ENCODE data around the gene DLAT.
"Not testable (repeated sequence)": the region's sequence is repeated elsewhere in the genome, so short reads cannot be mapped to it uniquely, and the experiment has no call there.

The DLAT gene

GRCh38 chr11:112049777-112050176 is 24.6 kb downstream of the DLAT start:
- DNase-seq (ENCODE audit: low read depth, low spot score): no peak

- no peak for DNase-seq (ENCODE audit: low read depth, low spot score)
Measured at GRCh38 chr11:112050721-112051120, 25.5 kb downstream of the DLAT start.

GRCh38 chr11:112051768-112052167 is 26.6 kb downstream of the DLAT start:
- DNase-seq (ENCODE audit: low read depth, low spot score): no peak

GRCh38 chr11:112057170-112057569 is 32.0 kb downstream of the DLAT start:
- no peak for DNase-seq (ENCODE audit: low read depth, low spot score)

- DNase-seq (ENCODE audit: low read depth, low spot score): no peak
Measured at GRCh38 chr11:112058103-112058502, 32.9 kb downstream of the DLAT start.

GRCh38 chr11:112062923-112063322 is 37.7 kb downstream of the DLAT start:
- no peak for DNase-seq (ENCODE audit: low read depth, low spot score)

- DNase-seq (ENCODE audit: low read depth, low spot score): peak; percentile 91
Measured at GRCh38 chr11:112073941-112074811, 49.0 kb downstream of the DLAT start, which contains the start of the genes NKAPD1 and PIH1D2. NKAPD1 (plus strand) TSS chr11:112074299; CDS start chr11:112075575, 1,276 bp downstream. PIH1D2 (minus strand) TSS chr11:112074017; CDS start chr11:112073174, 843 bp downstream.

GRCh38 chr11:112082729-112083128 is 57.5 kb downstream of the DLAT start:
- no peak for DNase-seq (ENCODE audit: low read depth, low spot score)

GRCh38 chr11:112085822-112086421 is 60.7 kb downstream of the DLAT start:
- DNase-seq (ENCODE audit: low read depth, low spot score): no peak

- DNase-seq (ENCODE audit: low read depth, low spot score): peak; percentile 96
Measured at GRCh38 chr11:112086422-112087191, 61.4 kb downstream of the DLAT start, which contains the start of the genes SDHD and TIMM8B. SDHD (plus strand) TSS chr11:112086873; CDS start chr11:112086908, 35 bp downstream. TIMM8B (minus strand) TSS chr11:112086756; CDS start chr11:112086723, 33 bp downstream.

DNA sequence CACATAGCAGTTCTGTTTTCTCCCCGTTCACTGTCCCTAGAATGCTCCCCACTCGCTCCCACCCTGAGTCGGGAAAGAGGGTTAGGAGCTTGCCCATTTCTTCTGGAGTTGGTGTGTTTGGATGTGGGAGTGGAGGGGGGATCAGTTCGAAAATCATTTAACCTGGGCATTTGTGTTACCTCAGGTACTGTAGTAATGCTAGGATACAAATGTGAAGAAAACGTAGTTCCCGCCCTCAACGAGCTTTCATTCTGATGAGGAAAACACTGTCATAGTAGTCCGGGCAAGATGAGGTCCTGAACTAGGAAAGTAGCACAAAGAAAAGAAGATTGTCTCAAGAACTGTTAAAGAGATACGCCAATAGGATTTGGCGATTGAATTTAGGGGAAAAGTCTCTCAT is 62.0 kb downstream of the DLAT start:
- DNase-seq (ENCODE audit: low read depth, low spot score): no peak

- not testable (repeated sequence) for DNase-seq (ENCODE audit: low read depth, low spot score)
Measured at GRCh38 chr11:112095302-112095701, 70.1 kb downstream of the DLAT start.

DNA sequence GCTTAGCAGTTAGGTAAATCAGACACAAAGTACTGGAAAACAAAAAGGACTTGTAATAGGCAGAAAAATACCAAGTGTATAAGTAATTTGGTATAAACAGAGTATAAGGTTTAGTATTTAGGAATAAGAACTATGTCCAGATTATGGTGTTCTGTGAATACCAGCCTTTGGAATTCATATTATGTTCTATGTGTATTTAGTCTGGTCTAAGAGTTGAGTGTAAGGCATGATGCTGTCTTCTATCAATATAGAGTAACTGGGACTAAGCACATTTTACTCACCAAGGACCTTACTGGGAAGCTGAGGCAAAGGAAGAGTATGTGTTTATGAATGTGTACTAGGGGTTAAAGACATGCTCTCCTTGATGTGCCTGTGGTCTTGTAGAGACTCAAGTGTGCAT is 71.0 kb downstream of the DLAT start:
- no peak for DNase-seq (ENCODE audit: low read depth, low spot score)

DNA sequence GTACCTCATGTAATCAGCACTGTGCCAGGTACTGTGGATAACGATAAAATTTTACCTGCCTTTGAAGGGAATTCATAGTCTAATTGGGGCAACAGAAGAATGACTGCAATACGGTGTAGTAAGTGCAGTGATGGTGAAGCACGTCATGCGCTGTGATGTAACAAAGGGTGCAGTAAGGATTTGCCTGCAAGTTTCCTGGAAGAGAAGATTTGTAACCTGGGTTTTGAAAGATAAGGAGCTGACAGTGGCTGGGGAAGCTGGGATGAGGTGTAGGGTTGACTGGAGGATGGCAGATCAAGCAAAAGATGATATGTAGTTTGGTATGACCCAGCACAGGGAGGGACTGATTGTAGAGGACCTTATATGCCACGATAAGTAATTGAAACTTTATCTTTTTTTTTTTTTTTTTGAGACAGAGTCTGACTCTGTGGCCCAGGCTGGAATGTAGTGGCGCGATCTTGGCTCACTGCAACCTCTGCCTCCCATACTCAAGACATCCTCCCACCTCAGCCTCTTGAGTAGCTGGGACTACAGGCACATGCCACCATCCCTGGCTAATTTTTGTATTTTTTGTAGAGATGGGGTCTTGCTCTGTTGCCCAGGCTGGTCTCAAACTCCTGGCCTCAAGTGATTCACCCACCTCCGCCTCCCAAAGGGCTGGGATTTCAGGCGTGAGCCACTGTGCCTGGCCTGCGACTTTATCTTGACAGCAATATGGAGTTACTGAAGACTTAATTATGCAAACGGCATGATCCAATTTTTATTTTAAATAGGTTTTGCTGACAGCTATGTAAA is 72.7 kb downstream of the DLAT start:
- DNase-seq (ENCODE audit: low read depth, low spot score): no peak

GRCh38 chr11:112100462-112100861 is 75.3 kb downstream of the DLAT start:
- no peak for DNase-seq (ENCODE audit: low read depth, low spot score)

- no peak for DNase-seq (ENCODE audit: low read depth, low spot score)
Measured at GRCh38 chr11:112103446-112103845, 78.2 kb downstream of the DLAT start.

GRCh38 chr11:112106070-112106469 is 80.9 kb downstream of the DLAT start:
- no peak for DNase-seq (ENCODE audit: low read depth, low spot score)

All from ELF-1 (cell line).